Choroid plexus epithelial cell (primary cell): ENCODE data around the gene SETBP1.
A peak's percentile ranks its signal among the peaks of the same experiment; 100 is the strongest.

Experiments used
- DNase-seq: peaks from one replicate; pipeline ENCODE4 v3.0.0-alpha.2; 2010; ENCODE audit warnings: low read depth
- H3K4me3 ChIP-seq: 2 replicates; pipeline ENCODE4 v1.5.1; 2011; ENCODE audit warnings: low read depth, mild to moderate bottlenecking, control low read depth, low read length, moderate library complexity
- CTCF ChIP-seq: conservative IDR thresholded peaks from 2 replicates; pipeline ENCODE4 v1.5.1; 2011; ENCODE audit warnings: low read depth, mild to moderate bottlenecking, control low read depth, inconsistent platforms, low read length, moderate library complexity

The SETBP1 gene

GRCh38 chr18:44679056-44679913 lies 1.4 kb upstream of the SETBP1 start:
- peak; percentile 73 for TF ChIP-seq CTCF
- peak overlapping the region; percentile 72 for H3K4me3 ChIP-seq
- peak; percentile 93 for DNase-seq

- no peak for TF ChIP-seq CTCF
- DNase-seq = peak; percentile 47
- H3K4me3 ChIP-seq = peak overlapping the region; percentile 72
These were observed 795 bp upstream of the SETBP1 start for GRCh38 chr18:44679914-44680272.

- no peak for TF ChIP-seq CTCF
- no peak for DNase-seq
- peak overlapping the region; percentile 72 for H3K4me3 ChIP-seq
These were observed 635 bp downstream of the SETBP1 start for GRCh38 chr18:44681076-44681970.

GRCh38 chr18:44682201-44682870 lies 1.6 kb downstream of the SETBP1 start:
- TF ChIP-seq CTCF = no peak
- H3K4me3 ChIP-seq = no peak overlapping the region

GRCh38 chr18:44682871-44683221 lies 2.2 kb downstream of the SETBP1 start:
- TF ChIP-seq CTCF = no peak
- no peak for DNase-seq
- no peak overlapping the region for H3K4me3 ChIP-seq

More at GRCh38 chr18:44682201-44682870, 1.6 kb downstream of the SETBP1 start:
- no peak for DNase-seq

GRCh38 chr18:44683556-44683955 lies 2.9 kb downstream of the SETBP1 start:
- no peak overlapping the region for H3K4me3 ChIP-seq
- no peak for TF ChIP-seq CTCF
- DNase-seq = no peak
